Activated CD4-positive, alpha-beta memory T cell treated with anti-CD3 and anti-CD28 coated beads, Interleukin-2, amount 10 ng/mL, durations not matched to agents 7 days and 5 days (primary cell): ENCODE measurements around the gene MNT. TPM values are rescaled to one million over a fixed set of nuclear protein-coding genes. Genes with fewer than 3 reads are reported as not detected.

Source experiments
- CTCF ChIA-PET: fragments of 350-600 bp; sonication (Branson Sonifier 250); formaldehyde crosslinking; loops from one replicate; lab custom pipeline; 2021; ENCODE audit warnings: antibody characterized with exemption, inconsistent platforms; lab: Charles Lee
- POLR2A ChIA-PET: fragments of 350-600 bp; sonication (Branson Sonifier 250); formaldehyde crosslinking; loops from one replicate; lab custom pipeline; 2021; ENCODE audit warnings: antibody characterized with exemption; lab: Charles Lee
- DNase-seq: peaks from one replicate; pipeline ENCODE4 v3.0.0-alpha.2; 2020
- H3K27ac Mint-ChIP-seq: one replicate; pipeline ENCODE4 v1.8.0; 2021; ENCODE audit warnings: mild to moderate bottlenecking, mixed read lengths
- H3K27me3 Mint-ChIP-seq: one replicate; pipeline ENCODE4 v1.8.0; 2021; ENCODE audit warnings: mixed read lengths
- H3K36me3 Mint-ChIP-seq: one replicate; pipeline ENCODE4 v1.8.0; 2021; ENCODE audit warnings: low read depth, mixed read lengths
- H3K4me1 Mint-ChIP-seq: one replicate; pipeline ENCODE4 v1.8.0; 2021; ENCODE audit warnings: mixed read lengths
- H3K4me3 Mint-ChIP-seq: one replicate; pipeline ENCODE4 v1.8.0; 2021; ENCODE audit warnings: mild to moderate bottlenecking, mixed read lengths
- H3K9me3 Mint-ChIP-seq: one replicate; pipeline ENCODE4 v1.8.0; 2021; ENCODE audit warnings: mixed read lengths
- total RNA-seq, 2 experiments: library from RNA; stranded (reverse); gene quantifications; one replicate each; pipeline ENCODE4 v1.2.3, GENCODE V29; 2021

The MNT gene
- total RNA-seq, 2 experiments from 2014 or later, result 29.1 to 29.9 TPM

- ChIA-PET CTCF (no interaction called here), POLR2A (no interaction called here)
- H3K9me3 Mint-ChIP-seq, result no peaks in the 10 kb centered on the region
- H3K4me3 Mint-ChIP-seq, result no peak overlapping the region
- DNase-seq, result no peak
- H3K27me3 Mint-ChIP-seq, result no peaks in the 10 kb centered on the region
- H3K27ac Mint-ChIP-seq, result no peak overlapping the region
- H3K36me3 Mint-ChIP-seq, result no peaks in the 10 kb centered on the region
- H3K4me1 Mint-ChIP-seq, result no peaks in the 10 kb centered on the region
Measured at GRCh38 chr17:2363318-2363717, 37.5 kb downstream of the MNT start.

- no peak overlapping the region for H3K27ac Mint-ChIP-seq
- no peaks in the 10 kb centered on the region for H3K27me3 Mint-ChIP-seq
- no peak overlapping the region for H3K4me3 Mint-ChIP-seq
- H3K36me3 Mint-ChIP-seq, result no peaks in the 10 kb centered on the region
- no peaks in the 10 kb centered on the region for H3K4me1 Mint-ChIP-seq
- ChIA-PET CTCF (no interaction called here), POLR2A (no interaction called here)
- no peaks in the 10 kb centered on the region for H3K9me3 Mint-ChIP-seq
- no peak for DNase-seq
Measured at GRCh38 chr17:2362881-2363280, 38.0 kb downstream of the MNT start.

GRCh38 chr17:2362416-2362815 is 38.4 kb downstream of the MNT start:
- H3K4me1 Mint-ChIP-seq, result no peaks in the 10 kb centered on the region
- no peak overlapping the region for H3K27ac Mint-ChIP-seq
- CTCF ChIA-PET, result no interaction called here
- no peaks in the 10 kb centered on the region for H3K27me3 Mint-ChIP-seq
- no peak overlapping the region for H3K4me3 Mint-ChIP-seq
- DNase-seq, result no peak
- no peaks in the 10 kb centered on the region for H3K36me3 Mint-ChIP-seq
- POLR2A ChIA-PET, result no interaction called here
- no peaks in the 10 kb centered on the region for H3K9me3 Mint-ChIP-seq

- CTCF ChIA-PET, result interaction anchor here (1.1 to 2.3 kb wide), 2 partner anchors 9 to 21 kb away, joined by 3 to 8 read pairs; no protein-coding TSS in a partner anchor
- Mint-ChIP-seq H3K27ac (no peak overlapping the region), H3K27me3 (no peaks in the 10 kb centered on the region)
Measured at GRCh38 chr17:2362016-2362415, 38.8 kb downstream of the MNT start.

GRCh38 chr17:2361010-2361760 is 39.7 kb downstream of the MNT start:
- Mint-ChIP-seq H3K36me3 (no peaks in the 10 kb centered on the region), H3K9me3 (no peaks in the 10 kb centered on the region), H3K4me3 (no peak overlapping the region), H3K27ac (no peak overlapping the region), H3K27me3 (no peaks in the 10 kb centered on the region), H3K4me1 (no peaks in the 10 kb centered on the region)
- POLR2A ChIA-PET, result interaction anchor here (1.0 to 1.2 kb wide), 2 partner anchors 32 to 306 kb away, joined by 3 read pairs; partner anchors contain the start of gene HIC1
- CTCF ChIA-PET, result interaction anchor here (1.1 to 2.3 kb wide), 2 partner anchors 8 to 22 kb away, joined by 3 to 8 read pairs; no protein-coding TSS in a partner anchor
- no peak for DNase-seq

More at GRCh38 chr17:2362016-2362415, 38.8 kb downstream of the MNT start:
- no peak for DNase-seq
- no peak overlapping the region for H3K4me3 Mint-ChIP-seq
- no peaks in the 10 kb centered on the region for H3K4me1 Mint-ChIP-seq
- POLR2A ChIA-PET, result no interaction called here
- H3K9me3 Mint-ChIP-seq, result no peaks in the 10 kb centered on the region
- no peaks in the 10 kb centered on the region for H3K36me3 Mint-ChIP-seq

- ChIA-PET POLR2A (no interaction called here), CTCF (interaction anchor here (1.1 kb wide), 1 partner anchor 25 kb away, joined by 3 read pairs; no protein-coding TSS in a partner anchor)
- H3K27me3 Mint-ChIP-seq, result no peaks in the 10 kb centered on the region
- H3K4me3 Mint-ChIP-seq, result no peak overlapping the region
- H3K27ac Mint-ChIP-seq, result no peak overlapping the region
- peaks cover 15% of the 10 kb centered on the region for H3K4me1 Mint-ChIP-seq
- no peak for DNase-seq
- no peaks in the 10 kb centered on the region for H3K36me3 Mint-ChIP-seq
- no peaks in the 10 kb centered on the region for H3K9me3 Mint-ChIP-seq
Measured at GRCh38 chr17:2357931-2358434, 42.9 kb downstream of the MNT start.

- no peaks in the 10 kb centered on the region for H3K9me3 Mint-ChIP-seq
- no peaks in the 10 kb centered on the region for H3K27me3 Mint-ChIP-seq
- H3K4me3 Mint-ChIP-seq, result no peak overlapping the region
- H3K4me1 Mint-ChIP-seq, result peaks cover 17% of the 10 kb centered on the region
- POLR2A ChIA-PET, result no interaction called here
- H3K36me3 Mint-ChIP-seq, result no peaks in the 10 kb centered on the region
- H3K27ac Mint-ChIP-seq, result no peak overlapping the region
- DNase-seq, result no peak
- CTCF ChIA-PET, result no interaction called here
Measured at GRCh38 chr17:2357237-2357636, 43.6 kb downstream of the MNT start.

GRCh38 chr17:2354311-2354710 is 46.5 kb downstream of the MNT start:
- H3K27me3 Mint-ChIP-seq, result no peaks in the 10 kb centered on the region
- no peak overlapping the region for H3K4me3 Mint-ChIP-seq
- H3K27ac Mint-ChIP-seq, result peak overlapping the region; percentile 79
- no peak for DNase-seq
- no peaks in the 10 kb centered on the region for H3K9me3 Mint-ChIP-seq
- ChIA-PET CTCF (interaction anchor here (0.7 to 2.8 kb wide), 9 partner anchors 14 to 299 kb away, joined by 3 to 32 read pairs (median 11); partner anchors contain the start of genes HIC1, SGSM2 and TSR1), POLR2A (interaction anchor here (0.9 to 2.6 kb wide), 4 partner anchors 14 to 52 kb away, joined by 3 to 16 read pairs (median 8); partner anchors contain the start of genes SGSM2, SMG6, SRR and TSR1)
- no peaks in the 10 kb centered on the region for H3K36me3 Mint-ChIP-seq
- peaks cover 17% of the 10 kb centered on the region for H3K4me1 Mint-ChIP-seq

GRCh38 chr17:2351269-2351668 is 49.6 kb downstream of the MNT start:
- Mint-ChIP-seq H3K9me3 (no peaks in the 10 kb centered on the region), H3K27ac (no peak overlapping the region), H3K4me3 (no peak overlapping the region), H3K27me3 (no peaks in the 10 kb centered on the region), H3K4me1 (peaks cover 17% of the 10 kb centered on the region), H3K36me3 (no peaks in the 10 kb centered on the region)
- ChIA-PET POLR2A (interaction anchor here (1.2 kb wide), 1 partner anchor 15 kb away, joined by 4 read pairs; the partner anchor contains the start of gene TSR1), CTCF (no interaction called here)
- DNase-seq, result no peak

- POLR2A ChIA-PET, result interaction anchor here (0.7 to 1.4 kb wide), 2 partner anchors 8 to 12 kb away, joined by 3 to 4 read pairs; partner anchors contain the start of gene TSR1
- H3K36me3 Mint-ChIP-seq, result peaks cover 6% of the 10 kb centered on the region
Measured at GRCh38 chr17:2347805-2348685, 52.8 kb downstream of the MNT start.

GRCh38 chr17:2346475-2346874 is 54.4 kb downstream of the MNT start:
- CTCF ChIA-PET, result no interaction called here
- Mint-ChIP-seq H3K4me3 (no peak overlapping the region), H3K36me3 (peaks cover 9% of the 10 kb centered on the region), H3K4me1 (peaks cover 5% of the 10 kb centered on the region), H3K27me3 (no peaks in the 10 kb centered on the region), H3K9me3 (no peaks in the 10 kb centered on the region), H3K27ac (no peak overlapping the region)
- DNase-seq, result no peak
- POLR2A ChIA-PET, result no interaction called here

More at GRCh38 chr17:2347805-2348685, 52.8 kb downstream of the MNT start:
- H3K9me3 Mint-ChIP-seq, result no peaks in the 10 kb centered on the region
- no peak overlapping the region for H3K4me3 Mint-ChIP-seq
- CTCF ChIA-PET, result interaction anchor here (0.9 to 1.4 kb wide), 4 partner anchors 10 to 290 kb away, joined by 3 read pairs; no protein-coding TSS in a partner anchor
- H3K4me1 Mint-ChIP-seq, result peaks cover 7% of the 10 kb centered on the region
- H3K27ac Mint-ChIP-seq, result no peak overlapping the region
- no peaks in the 10 kb centered on the region for H3K27me3 Mint-ChIP-seq
- no peak for DNase-seq

GRCh38 chr17:2344528-2344927 is 56.3 kb downstream of the MNT start:
- DNase-seq, result no peak
- no peaks in the 10 kb centered on the region for H3K9me3 Mint-ChIP-seq
- no peak overlapping the region for H3K27ac Mint-ChIP-seq
- H3K36me3 Mint-ChIP-seq, result peaks cover 9% of the 10 kb centered on the region
- POLR2A ChIA-PET, result interaction anchor here (1.3 to 1.6 kb wide), 2 partner anchors 8 to 9 kb away, joined by 3 read pairs; partner anchors contain the start of gene TSR1
- no peaks in the 10 kb centered on the region for H3K27me3 Mint-ChIP-seq
- peaks cover 7% of the 10 kb centered on the region for H3K4me1 Mint-ChIP-seq
- no peak overlapping the region for H3K4me3 Mint-ChIP-seq
- CTCF ChIA-PET, result no interaction called here
